ENCODE data around the gene MAGI2. TPM values are rescaled to one million over a fixed set of nuclear protein-coding genes. Genes with fewer than 3 reads are reported as not detected.
"Not testable (repeated sequence)": the region's sequence is repeated elsewhere in the genome, so short reads cannot be mapped to it uniquely, and the experiment has no call there.

MAGI2 gene
- total RNA-seq, 5 donors from 2014 or later (not counting 1 experiment from before 2014, with no cell fraction given), result 0.10 to 0.77 (median 0.22) TPM

DNA sequence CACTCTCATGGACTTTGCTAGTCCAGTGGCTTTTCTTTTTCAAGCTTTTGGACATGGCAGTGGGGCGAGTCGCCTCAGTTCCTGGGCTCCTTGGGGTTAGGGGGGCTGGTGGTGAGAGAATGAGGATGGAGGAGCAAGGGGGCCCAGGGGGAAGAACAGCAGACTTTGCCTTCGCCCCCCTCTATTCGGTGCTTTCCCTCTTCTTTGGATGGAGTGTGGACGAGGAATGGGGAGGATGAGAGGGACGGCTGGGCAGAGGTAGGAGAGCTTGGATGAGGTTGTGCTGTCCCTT lies 255 bp downstream of the MAGI2 start:
- Histone ChIP-seq H3K36me3 (ENCODE audit: control insufficient read depth in 2 of 2, extremely low read depth in 1 of 2, insufficient read depth in 1 of 2, low read length in 1 of 2) (no peaks in the 10 kb centered on the region), H3K4me1 (ENCODE audit: control insufficient read depth in 1 of 2, extremely low read depth in 1 of 2, insufficient read depth in 2 of 2, low read length in 2 of 2) (peaks cover 0 to 8% of the 10 kb centered on the region in 2 experiments), H3K27me3 (replicated peaks in 1 of 2; ENCODE audit: control insufficient read depth in 2 of 2, extremely low read depth in 1 of 2, insufficient read depth in 2 of 2, low read length in 1 of 2) (peaks cover 5 to 30% of the 10 kb centered on the region in 2 experiments), H3K4me3 (ENCODE audit: control insufficient read depth in 1 of 2, extremely low read depth in 1 of 2, low read length in 1 of 2) (peak overlapping the region in 1 of 2 donors; percentile 65), H3K9me3 (no peaks in the 10 kb centered on the region), H3K27ac (ENCODE audit: low read length) (no peak overlapping the region)
- POLR2A ChIA-PET, result no interaction called here
- Mint-ChIP-seq H3K4me1 (peaks cover 0 to 19% (median 2%) of the 10 kb centered on the region in 3 donors), H3K36me3 (no peaks in the 10 kb centered on the region), H3K27me3 (peaks cover 34 to 43% of the 10 kb centered on the region in 2 donors), H3K27ac (no peak overlapping the region), H3K9me3 (peaks cover 0 to 3% (median 0%) of the 10 kb centered on the region in 3 donors), H3K4me3 (peak overlapping the region in 2 of 3 donors; percentile 61 to 80)
- 0% methylated on average over 2 of the region's 6 CpGs for WGBS (ENCODE audit: insufficient coverage)
- DNase-seq (no peak), ATAC-seq (replicated peaks in 1 of 4) (peak in 1 of 4 experiments; percentile 8)
- CTCF ChIA-PET, result no interaction called here

DNA sequence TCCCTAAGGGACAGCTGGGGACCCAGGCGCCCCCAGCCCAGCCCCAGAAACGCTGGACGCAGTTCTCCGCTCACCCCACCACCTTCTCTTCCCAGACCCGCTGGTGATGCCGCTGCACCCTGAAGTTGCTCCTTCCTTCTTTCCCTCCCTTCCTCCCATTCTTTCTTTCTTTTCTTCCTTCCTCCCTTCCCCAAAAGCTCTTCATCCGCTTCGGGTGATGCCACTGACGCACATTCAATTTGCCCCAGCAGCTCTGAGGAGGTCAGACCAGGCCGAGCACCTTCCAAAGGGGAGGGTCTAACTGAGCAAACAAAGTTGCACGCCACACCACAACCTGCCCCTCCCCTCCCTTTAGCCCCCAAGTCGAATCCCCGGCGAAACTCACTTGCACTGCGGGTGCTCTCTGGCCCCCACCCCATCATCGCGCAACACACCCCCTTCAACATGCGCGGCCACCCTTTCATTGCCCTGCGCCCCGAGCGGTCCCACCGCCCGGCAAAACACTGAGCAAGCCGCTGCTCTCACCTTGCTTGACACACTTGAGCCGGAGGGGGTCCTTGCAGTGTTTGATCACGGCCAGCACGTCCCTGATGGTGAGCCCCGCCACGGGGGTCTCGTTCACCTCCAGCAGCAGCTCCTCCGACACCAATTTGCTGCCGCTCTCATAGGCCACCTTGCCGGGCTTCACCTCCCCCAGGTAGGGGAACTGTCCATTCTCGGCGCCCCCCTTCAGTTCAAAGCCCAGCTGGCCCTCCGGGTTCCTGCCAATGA lies 787 bp downstream of the MAGI2 start:
- no peaks in the 10 kb centered on the region for H3K36me3 Mint-ChIP-seq
- WGBS (ENCODE audit: insufficient coverage), result 4% methylated on average over 36 of the region's 37 CpGs
- Histone ChIP-seq H3K4me1 (ENCODE audit: control insufficient read depth in 1 of 2, extremely low read depth in 1 of 2, insufficient read depth in 2 of 2, low read length in 2 of 2) (peaks cover 0 to 8% of the 10 kb centered on the region in 2 experiments), H3K9me3 (no peaks in the 10 kb centered on the region), H3K27ac (ENCODE audit: low read length) (no peak overlapping the region), H3K27me3 (replicated peaks in 1 of 2; ENCODE audit: control insufficient read depth in 2 of 2, extremely low read depth in 1 of 2, insufficient read depth in 2 of 2, low read length in 1 of 2) (peaks cover 5 to 30% of the 10 kb centered on the region in 2 experiments), H3K4me3 (ENCODE audit: control insufficient read depth in 1 of 2, extremely low read depth in 1 of 2, low read length in 1 of 2) (peak overlapping the region; percentile 10 to 65), H3K36me3 (ENCODE audit: control insufficient read depth in 2 of 2, extremely low read depth in 1 of 2, insufficient read depth in 1 of 2, low read length in 1 of 2) (no peaks in the 10 kb centered on the region)
- H3K4me1 Mint-ChIP-seq, result peaks cover 0 to 19% (median 2%) of the 10 kb centered on the region in 3 donors
- CTCF ChIA-PET, result no interaction called here
- DNase-seq (no peak), ATAC-seq (replicated peaks in 1 of 4) (peak in 2 of 4 experiments; percentile 11 to 20)
- POLR2A ChIA-PET, result no interaction called here
- H3K4me3 Mint-ChIP-seq, result peak overlapping the region; percentile 60 to 80 (median 61)
- no peak overlapping the region for H3K27ac Mint-ChIP-seq
- H3K9me3 Mint-ChIP-seq, result peaks cover 0 to 3% (median 0%) of the 10 kb centered on the region in 3 donors
- peaks cover 34 to 43% of the 10 kb centered on the region in 2 donors for H3K27me3 Mint-ChIP-seq

DNA sequence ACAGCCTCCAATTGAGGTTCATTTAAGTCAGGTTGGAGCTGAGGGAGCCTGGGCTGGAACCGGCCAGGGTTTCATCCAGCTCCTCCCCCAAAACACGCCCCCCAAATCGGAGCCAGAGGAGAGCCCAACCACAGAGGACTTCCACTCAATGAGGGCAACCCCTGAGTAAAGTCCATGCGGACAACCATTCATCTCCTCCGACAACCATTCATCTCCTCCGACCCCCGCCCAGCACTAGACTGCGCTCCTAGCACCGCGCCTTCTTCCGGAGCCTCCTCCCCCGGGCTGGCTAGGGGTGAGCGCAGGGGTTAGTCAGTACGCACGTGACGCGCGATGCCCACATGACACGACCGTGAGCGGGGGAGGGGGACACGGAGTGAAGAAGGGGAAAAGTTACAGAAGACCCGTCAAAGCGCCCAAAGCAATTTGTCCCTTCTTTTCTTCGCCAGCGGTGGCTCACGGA lies 1.4 kb downstream of the MAGI2 start:
- H3K36me3 Mint-ChIP-seq, result no peaks in the 10 kb centered on the region
- H3K9me3 ChIP-seq, result no peaks in the 10 kb centered on the region
- ATAC-seq (replicated peaks in 1 of 4), result peak in 3 of 4 experiments; percentile 58 to 80 (median 62)
- peak overlapping the region in 2 of 3 donors; percentile 61 to 80 for H3K4me3 Mint-ChIP-seq
- WGBS (ENCODE audit: insufficient coverage), result 4% methylated on average over 18 of the region's 27 CpGs
- CTCF ChIA-PET, result interaction anchor here in 1 of 2 donors (0.6 kb wide), 1 partner anchor 575 kb away, joined by 3 read pairs; no protein-coding TSS in a partner anchor
- H3K27me3 Mint-ChIP-seq, result peaks cover 34 to 43% of the 10 kb centered on the region in 2 donors
- POLR2A ChIA-PET, result no interaction called here
- H3K4me3 ChIP-seq (ENCODE audit: control insufficient read depth in 1 of 2, extremely low read depth in 1 of 2, low read length in 1 of 2), result peak overlapping the region in 1 of 2 donors; percentile 65
- peaks cover 0 to 19% (median 2%) of the 10 kb centered on the region in 3 donors for H3K4me1 Mint-ChIP-seq
- DNase-seq, result peak in 15 of 35 experiments; percentile 1 to 26 (median 9)
- H3K27ac ChIP-seq (ENCODE audit: low read length), result no peak overlapping the region
- no peaks in the 10 kb centered on the region for H3K36me3 ChIP-seq (ENCODE audit: control insufficient read depth in 2 of 2, extremely low read depth in 1 of 2, insufficient read depth in 1 of 2, low read length in 1 of 2)
- H3K27ac Mint-ChIP-seq, result no peak overlapping the region
- H3K9me3 Mint-ChIP-seq, result peaks cover 0 to 3% (median 0%) of the 10 kb centered on the region in 3 donors
- H3K4me1 ChIP-seq (ENCODE audit: control insufficient read depth in 1 of 2, extremely low read depth in 1 of 2, insufficient read depth in 2 of 2, low read length in 2 of 2), result peaks cover 0 to 8% of the 10 kb centered on the region in 2 experiments
- H3K27me3 ChIP-seq (replicated peaks in 1 of 2; ENCODE audit: control insufficient read depth in 2 of 2, extremely low read depth in 1 of 2, insufficient read depth in 2 of 2, low read length in 1 of 2), result peaks cover 5 to 30% of the 10 kb centered on the region in 2 experiments

GRCh38 chr7:79451580-79451979 lies 1.9 kb downstream of the MAGI2 start:
- Mint-ChIP-seq H3K4me3 (peak overlapping the region in 2 of 3 donors; percentile 61 to 80), H3K27ac (no peak overlapping the region), H3K27me3 (peaks cover 34 to 43% of the 10 kb centered on the region in 2 donors), H3K9me3 (peaks cover 0 to 3% (median 0%) of the 10 kb centered on the region in 3 donors), H3K36me3 (no peaks in the 10 kb centered on the region), H3K4me1 (peaks cover 0 to 19% (median 2%) of the 10 kb centered on the region in 3 donors)
- no peaks in the 10 kb centered on the region for H3K9me3 ChIP-seq
- WGBS (ENCODE audit: insufficient coverage), result 8% methylated on average over 5 of the region's 8 CpGs
- H3K27me3 ChIP-seq (replicated peaks in 1 of 2; ENCODE audit: control insufficient read depth in 2 of 2, extremely low read depth in 1 of 2, insufficient read depth in 2 of 2, low read length in 1 of 2), result peaks cover 5 to 30% of the 10 kb centered on the region in 2 experiments
- no peak overlapping the region for H3K27ac ChIP-seq (ENCODE audit: low read length)
- DNase-seq (no peak), ATAC-seq (replicated peaks in 1 of 4) (no peak)
- peaks cover 0 to 8% of the 10 kb centered on the region in 2 experiments for H3K4me1 ChIP-seq (ENCODE audit: control insufficient read depth in 1 of 2, extremely low read depth in 1 of 2, insufficient read depth in 2 of 2, low read length in 2 of 2)
- no peaks in the 10 kb centered on the region for H3K36me3 ChIP-seq (ENCODE audit: control insufficient read depth in 2 of 2, extremely low read depth in 1 of 2, insufficient read depth in 1 of 2, low read length in 1 of 2)
- ChIA-PET POLR2A (no interaction called here), CTCF (interaction anchor here in 1 of 2 donors (0.6 kb wide), 1 partner anchor 576 kb away, joined by 3 read pairs; no protein-coding TSS in a partner anchor)
- peak overlapping the region in 1 of 2 donors; percentile 65 for H3K4me3 ChIP-seq (ENCODE audit: control insufficient read depth in 1 of 2, extremely low read depth in 1 of 2, low read length in 1 of 2)

GRCh38 chr7:79442766-79443165 lies 10.7 kb downstream of the MAGI2 start:
- H3K9me3 Mint-ChIP-seq; H3K4me1 Mint-ChIP-seq; H3K36me3 ChIP-seq (ENCODE audit: control insufficient read depth in 2 of 2, extremely low read depth in 1 of 2, insufficient read depth in 1 of 2, low read length in 1 of 2); H3K9me3 ChIP-seq; DNase-seq; H3K4me1 ChIP-seq (ENCODE audit: control insufficient read depth in 1 of 2, extremely low read depth in 1 of 2, insufficient read depth in 2 of 2, low read length in 2 of 2); H3K27me3 ChIP-seq (replicated peaks in 1 of 2; ENCODE audit: control insufficient read depth in 2 of 2, extremely low read depth in 1 of 2, insufficient read depth in 2 of 2, low read length in 1 of 2); H3K4me3 ChIP-seq (ENCODE audit: control insufficient read depth in 1 of 2, extremely low read depth in 1 of 2, low read length in 1 of 2); H3K27me3 Mint-ChIP-seq; H3K4me3 Mint-ChIP-seq; H3K27ac Mint-ChIP-seq; ATAC-seq (replicated peaks in 1 of 4); H3K36me3 Mint-ChIP-seq; CTCF ChIA-PET; H3K27ac ChIP-seq (ENCODE audit: low read length): not testable (repeated sequence)
- POLR2A ChIA-PET, result interaction anchor here in 1 of 2 donors (0.7 kb wide), 1 partner anchor 896 kb away, joined by 3 read pairs; no protein-coding TSS in a partner anchor
- no CpG with 5 or more reads among the region's 3 CpGs for WGBS (ENCODE audit: insufficient coverage)

DNA sequence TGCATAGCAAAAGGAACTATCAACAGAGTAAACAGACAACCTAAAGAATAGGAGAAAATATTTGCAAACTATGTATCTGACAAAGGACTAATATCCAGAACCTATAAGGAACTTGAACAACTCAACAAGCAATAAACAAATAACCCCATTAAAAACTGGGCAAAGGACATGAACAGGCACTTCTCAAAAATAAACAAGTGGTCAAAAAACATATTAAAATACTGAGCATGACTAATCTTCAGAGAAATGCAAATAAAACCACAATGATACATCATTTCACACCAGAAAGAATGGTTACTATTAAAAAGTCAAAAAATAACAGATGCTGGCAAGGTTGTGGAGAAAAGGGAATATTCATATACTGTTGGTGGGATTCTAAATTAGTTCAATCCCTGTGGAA lies 17.1 kb downstream of the MAGI2 start:
- Mint-ChIP-seq H3K36me3 (no peaks in the 10 kb centered on the region), H3K4me3 (no peak overlapping the region), H3K27ac (no peak overlapping the region), H3K4me1 (no peaks in the 10 kb centered on the region), H3K27me3 (peaks cover 0 to 8% of the 10 kb centered on the region in 2 donors), H3K9me3 (peaks cover 0 to 8% (median 7%) of the 10 kb centered on the region in 3 donors)
- DNase-seq, result no peak
- no peaks in the 10 kb centered on the region for H3K36me3 ChIP-seq (ENCODE audit: control insufficient read depth in 2 of 2, extremely low read depth in 1 of 2, insufficient read depth in 1 of 2, low read length in 1 of 2)
- CTCF ChIA-PET, result interaction anchor here in 1 of 2 donors (0.6 kb wide), 1 partner anchor 297 kb away, joined by 3 read pairs; no protein-coding TSS in a partner anchor
- no peak overlapping the region for H3K27ac ChIP-seq (ENCODE audit: low read length)
- no peak for ATAC-seq (replicated peaks in 1 of 4)
- no peaks in the 10 kb centered on the region for H3K9me3 ChIP-seq
- POLR2A ChIA-PET, result interaction anchor here in 1 of 2 donors (0.6 kb wide), 2 partner anchors 9 to 74 kb away, joined by 5 read pairs; no protein-coding TSS in a partner anchor
- H3K4me1 ChIP-seq (ENCODE audit: control insufficient read depth in 1 of 2, extremely low read depth in 1 of 2, insufficient read depth in 2 of 2, low read length in 2 of 2), result no peaks in the 10 kb centered on the region
- H3K27me3 ChIP-seq (replicated peaks in 1 of 2; ENCODE audit: control insufficient read depth in 2 of 2, extremely low read depth in 1 of 2, insufficient read depth in 2 of 2, low read length in 1 of 2), result no peaks in the 10 kb centered on the region
- no peak overlapping the region for H3K4me3 ChIP-seq (ENCODE audit: control insufficient read depth in 1 of 2, extremely low read depth in 1 of 2, low read length in 1 of 2)
